Kasumi-1 (cell line): ENCODE measurements around the gene LELP1.
"Not testable (repeated sequence)": the region's sequence is repeated elsewhere in the genome, so short reads cannot be mapped to it uniquely, and the experiment has no call there.

Experiments
- DNase-seq, 2 experiments: peaks; one replicate each; lab custom pipeline; 2025; lab: John Stamatoyannopoulos, UW

Gene LELP1

DNA sequence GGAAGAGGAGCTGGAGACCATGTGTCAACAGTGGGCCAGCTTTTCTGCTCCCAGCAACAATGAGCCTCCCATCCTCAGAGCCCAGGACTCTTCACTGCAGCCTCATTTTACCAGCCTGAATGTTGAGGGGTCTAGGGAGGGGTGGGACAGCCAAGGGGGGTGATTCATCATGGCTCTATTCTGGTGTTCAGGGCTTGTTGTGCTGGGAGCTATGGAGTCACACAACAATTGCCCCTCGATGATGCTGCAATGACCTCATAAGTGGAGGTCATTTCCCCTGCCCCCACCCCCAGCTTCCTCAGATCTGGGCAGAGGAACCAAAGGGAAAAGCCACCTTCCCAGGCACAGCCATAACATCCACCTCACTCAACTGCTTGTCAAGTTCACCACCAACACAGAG, at the start of gene LELP1:
TSS of gene LELP1 (plus strand) at position 301 of the 400 bp plus-strand sequence. CDS start 1,278 bp downstream, outside the sequence.
- no peak for DNase-seq

DNA sequence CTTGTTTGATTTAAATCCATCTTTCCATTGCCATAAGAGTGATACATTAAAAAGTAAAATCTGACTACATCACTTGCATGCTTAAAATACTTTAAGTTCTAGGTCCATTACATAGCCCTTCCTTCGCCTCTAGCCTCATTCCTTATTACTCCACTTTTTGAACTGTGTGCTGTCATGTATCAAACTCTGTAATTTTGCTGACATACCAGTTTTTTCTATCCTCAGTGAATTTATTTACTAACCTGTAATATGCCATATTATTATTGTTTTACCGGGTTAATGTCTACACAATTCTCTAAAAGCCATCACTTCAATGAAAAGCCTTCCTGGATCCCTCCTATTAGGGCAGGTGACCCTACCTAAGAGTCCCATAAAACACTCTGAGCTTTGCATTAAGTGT, 47.7 kb upstream of the LELP1 start:
- DNase-seq: no peak

DNA sequence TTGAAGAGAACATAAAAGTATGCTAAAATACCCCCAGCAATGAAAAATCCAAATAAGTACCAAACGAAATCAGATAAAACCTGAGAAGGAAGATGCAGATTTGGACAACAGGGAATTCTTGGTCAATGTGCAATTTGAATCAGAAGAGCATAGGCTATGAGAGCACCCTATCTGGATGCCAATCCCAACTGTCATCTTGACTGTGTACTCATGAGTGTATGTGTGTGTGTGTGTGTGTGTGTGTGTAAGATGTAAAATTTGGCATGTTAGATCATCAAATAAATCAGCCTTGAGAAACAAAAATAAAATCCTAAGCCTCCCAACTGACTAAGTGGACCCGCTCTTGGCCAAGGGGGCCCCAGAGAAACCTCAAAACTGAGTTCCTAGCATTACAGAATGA, 34.5 kb upstream of the LELP1 start:
- no peak for DNase-seq

DNA sequence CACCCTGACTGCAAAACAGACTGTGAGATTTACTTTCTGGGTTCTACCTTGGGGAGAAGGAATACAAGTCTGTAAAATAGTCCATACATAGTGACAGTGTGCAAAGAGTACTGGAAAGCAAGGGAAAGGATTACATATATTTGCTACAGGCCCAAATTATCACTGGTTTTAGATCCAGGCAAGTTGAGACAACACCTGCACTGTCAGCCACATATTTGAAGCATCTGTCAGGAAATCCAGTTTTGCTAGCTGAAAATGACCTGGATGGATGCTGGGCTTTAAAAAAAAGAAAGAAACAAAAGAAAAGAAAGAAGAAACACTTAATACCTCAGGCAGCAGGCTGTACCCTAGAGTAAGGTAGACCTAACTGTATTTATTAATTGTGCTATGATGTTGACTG, 28.6 kb upstream of the LELP1 start:
- no peak for DNase-seq

DNA sequence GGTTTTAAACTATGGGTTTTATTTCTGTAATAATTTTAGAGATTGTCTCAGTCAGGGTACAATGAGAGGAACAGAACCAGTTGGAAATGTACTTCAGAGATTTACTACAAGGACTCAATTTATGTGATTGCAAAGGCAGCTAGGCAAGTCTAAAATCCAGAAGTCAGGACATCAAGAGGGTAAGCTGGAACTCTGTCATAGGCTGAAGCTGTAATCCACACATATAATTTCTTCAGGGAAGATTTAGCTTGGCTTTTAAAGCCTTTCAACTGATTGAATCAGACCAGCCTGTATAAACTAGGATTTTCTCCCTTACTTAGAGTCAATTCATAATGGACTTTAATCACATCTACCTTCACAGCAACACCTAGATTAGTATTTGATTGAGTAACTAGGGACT, 24.3 kb upstream of the LELP1 start:
- no peak for DNase-seq

DNA sequence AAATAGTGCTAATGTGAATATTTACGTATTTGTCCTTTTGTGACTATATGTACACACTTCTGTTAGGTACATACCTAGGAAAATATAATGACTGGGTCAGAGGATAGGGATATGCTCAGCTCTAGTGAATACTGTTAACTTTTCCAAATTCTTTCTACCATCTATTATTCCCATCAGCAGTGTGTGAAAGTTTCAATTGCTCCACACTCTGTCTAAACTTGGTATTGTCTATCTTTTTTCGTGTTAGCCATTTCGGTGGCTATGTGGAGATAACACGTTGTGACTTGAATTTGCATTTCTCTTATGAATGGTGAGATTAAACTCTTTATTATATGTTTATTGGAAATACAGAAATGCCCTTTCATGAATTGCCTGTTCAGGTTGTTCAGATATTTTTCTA, 22.7 kb upstream of the LELP1 start:
- no peak for DNase-seq

DNA sequence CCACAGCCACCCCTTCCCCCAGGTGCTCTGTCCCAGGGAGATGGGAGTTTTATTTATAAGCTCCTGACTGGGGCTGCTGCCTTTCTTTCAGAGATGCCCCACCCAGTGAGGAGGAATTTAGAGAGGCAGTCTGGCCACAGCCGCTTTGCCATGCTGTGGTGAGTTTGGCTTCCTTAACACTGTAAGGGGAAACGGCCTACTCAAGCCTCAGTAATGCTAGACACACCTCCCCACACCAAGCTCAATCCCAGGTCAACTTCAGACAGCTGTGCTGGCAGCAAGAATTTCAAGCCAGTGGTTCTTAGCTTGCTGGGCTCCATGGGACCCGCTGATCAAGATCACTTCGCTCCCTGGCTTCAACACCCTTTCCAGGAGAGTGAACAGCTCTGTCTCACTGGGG, 14.9 kb upstream of the LELP1 start:
- DNase-seq: not testable (repeated sequence)

DNA sequence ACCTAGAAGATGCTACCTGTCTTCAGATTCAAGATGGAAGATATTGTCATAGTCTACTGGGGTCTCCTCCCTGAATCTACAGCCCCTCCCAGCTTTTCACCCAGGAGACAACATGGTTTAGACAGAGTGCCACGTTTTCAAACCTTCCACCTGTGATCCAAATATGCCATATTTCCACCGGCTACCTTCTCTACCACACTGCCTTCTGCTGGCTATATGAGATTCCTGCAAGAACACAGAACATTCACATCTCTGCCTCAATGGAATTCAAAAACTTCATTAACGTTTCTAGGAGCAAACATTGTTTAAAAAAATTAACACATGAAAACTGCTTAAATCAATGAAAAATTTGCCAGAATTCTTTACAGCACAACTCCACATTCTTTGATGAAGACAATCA, 12.9 kb upstream of the LELP1 start:
- no peak for DNase-seq

DNA sequence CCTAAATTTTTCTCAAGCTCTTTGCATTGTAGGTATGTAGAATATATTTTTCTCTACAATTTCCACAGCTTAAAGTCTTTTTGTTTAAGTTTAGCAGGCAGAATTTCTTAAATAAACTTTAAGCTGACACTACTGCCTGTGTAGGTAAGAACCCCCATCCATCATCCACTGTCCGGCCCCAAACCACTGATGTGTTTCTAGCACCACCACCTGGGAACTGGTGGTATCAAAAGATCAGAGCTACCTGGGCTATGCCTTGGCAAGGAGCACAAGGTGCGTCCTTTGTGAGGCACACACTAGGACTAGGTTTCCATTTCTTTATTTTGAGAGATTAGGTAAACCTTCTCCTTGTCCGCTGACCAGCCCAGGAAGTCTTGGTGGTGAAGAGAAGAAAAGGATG, 10.5 kb upstream of the LELP1 start:
- DNase-seq: no peak

DNA sequence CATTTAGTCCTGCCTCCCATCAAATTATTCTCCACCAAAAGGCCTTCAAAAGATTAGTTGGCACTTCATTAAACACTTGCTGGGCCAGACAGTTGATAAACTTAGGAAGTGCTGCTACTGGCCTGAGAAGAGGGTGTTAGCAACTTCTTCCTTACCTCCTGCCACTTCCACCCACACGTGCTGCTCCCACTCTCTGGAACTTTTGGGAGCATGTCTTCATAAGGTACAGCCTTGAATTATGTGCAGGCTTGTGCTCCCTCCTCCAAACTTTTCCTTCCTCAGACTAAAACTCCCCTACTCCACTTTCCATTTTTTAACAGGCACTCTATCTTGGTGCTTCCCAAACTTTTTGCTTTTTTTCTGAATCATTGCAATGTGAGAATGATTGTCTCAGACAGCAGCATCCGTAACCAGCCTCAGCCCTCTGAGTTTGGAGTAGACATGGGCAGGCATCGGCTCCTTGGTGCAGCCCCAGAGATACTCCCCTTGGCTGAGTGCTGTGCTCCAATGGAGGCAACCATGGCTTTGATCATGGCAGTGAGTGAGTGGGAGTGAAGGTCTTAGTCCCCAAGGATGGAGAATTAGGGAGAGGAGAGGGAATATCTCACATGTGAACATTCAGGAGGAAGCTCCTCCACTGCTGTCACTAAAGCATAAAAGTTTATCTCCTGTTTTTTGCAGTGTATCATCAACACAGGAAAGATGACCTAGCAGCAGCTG, 8.7 kb upstream of the LELP1 start:
- DNase-seq: no peak

DNA sequence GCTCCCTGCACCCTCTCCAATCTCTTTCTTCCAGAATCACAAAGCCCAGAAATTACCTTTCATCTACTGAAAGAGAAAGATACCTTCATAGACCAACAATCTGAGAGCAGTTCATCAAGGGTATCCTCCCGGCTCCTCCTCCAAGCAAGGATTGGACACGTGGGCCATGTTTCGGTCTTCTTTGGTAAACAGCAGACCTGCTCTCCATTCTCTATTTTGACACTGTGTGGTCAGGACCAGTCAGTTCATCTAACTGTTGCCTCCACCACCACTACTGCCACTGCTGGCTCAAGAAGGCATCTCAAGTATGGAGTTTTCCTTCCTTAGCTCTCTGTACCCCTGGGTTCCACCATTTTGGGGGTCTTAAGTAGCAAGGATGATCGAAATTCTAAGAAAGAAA, 8.0 kb upstream of the LELP1 start:
- DNase-seq: no peak

DNA sequence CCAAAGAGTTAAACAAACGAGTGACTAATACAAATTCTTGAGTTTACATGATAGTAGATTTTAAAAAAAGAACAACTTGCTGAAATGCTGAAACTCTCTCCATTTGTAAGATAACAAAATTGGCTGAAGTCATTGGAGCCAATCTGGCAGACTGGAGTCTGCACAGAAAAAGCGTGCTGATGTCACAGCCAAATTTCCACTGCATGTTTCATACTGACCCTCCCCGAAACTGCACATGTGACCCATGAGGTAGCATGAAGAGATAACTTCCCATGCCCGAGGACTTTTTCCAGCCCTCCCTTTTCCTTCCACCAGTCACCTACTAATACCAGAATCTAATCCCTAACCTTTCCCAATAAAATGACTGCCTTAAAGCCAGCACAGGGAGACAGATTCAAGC, 1.2 kb upstream of the LELP1 start:
- no peak for DNase-seq

DNA sequence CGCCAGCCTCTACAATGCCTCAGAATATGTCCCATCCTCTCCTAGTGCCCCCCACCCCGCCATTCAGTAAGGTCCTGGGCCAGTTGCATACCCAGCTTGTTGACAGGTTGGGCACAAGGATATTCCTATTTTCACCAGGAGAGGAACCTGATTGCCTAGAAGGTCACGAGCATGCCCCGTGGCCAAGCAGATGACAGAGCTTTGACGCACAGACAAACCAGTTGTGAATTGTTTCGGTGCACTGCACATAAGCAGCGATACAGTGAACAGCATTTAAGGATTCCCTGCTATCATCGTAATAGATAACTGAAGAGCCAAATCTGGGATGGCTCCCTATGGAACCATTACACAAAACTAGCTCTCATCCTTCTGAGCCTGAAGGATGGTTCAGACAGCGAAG, 3.4 kb downstream of the LELP1 start:
- no peak for DNase-seq

DNA sequence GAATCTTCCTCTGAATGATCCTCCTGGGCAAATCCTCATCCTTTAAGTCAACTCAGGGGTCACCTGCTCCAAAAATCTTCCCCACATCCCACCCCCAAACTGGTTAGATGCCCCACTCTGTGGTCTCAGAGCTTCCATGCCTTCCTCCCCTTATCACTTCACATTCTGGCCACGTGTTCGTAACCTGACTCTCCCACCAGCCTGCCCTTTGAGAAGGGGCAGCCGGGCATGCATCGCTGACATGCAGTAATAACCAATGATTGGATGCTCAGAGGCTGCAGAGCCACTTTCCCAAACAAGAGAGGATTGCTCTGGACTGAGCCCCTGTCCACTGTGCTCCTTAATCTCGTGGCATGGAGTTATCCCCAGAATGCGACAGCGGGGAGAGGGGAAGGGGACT, 7.0 kb downstream of the LELP1 start:
- DNase-seq: no peak

DNA sequence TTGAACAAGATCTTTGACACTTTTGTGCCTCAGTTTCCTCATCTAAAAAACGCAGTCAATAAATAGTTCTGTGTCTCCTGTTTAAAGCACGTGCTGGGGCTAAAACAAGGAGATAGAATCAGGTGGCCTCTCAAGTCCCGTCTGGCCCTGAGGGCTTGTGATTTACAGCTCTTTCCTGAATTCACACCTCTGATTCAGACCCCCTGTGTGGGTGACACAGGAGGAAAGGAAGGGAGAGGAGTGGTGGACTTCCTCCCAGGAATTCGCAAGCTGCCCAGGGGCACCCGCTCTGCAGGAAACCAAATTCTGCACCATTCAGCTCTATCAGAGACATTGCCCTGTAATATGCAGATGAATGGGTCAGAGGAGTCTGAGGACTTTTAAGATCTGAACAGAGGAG, 9.0 kb downstream of the LELP1 start:
- DNase-seq: no peak

DNA sequence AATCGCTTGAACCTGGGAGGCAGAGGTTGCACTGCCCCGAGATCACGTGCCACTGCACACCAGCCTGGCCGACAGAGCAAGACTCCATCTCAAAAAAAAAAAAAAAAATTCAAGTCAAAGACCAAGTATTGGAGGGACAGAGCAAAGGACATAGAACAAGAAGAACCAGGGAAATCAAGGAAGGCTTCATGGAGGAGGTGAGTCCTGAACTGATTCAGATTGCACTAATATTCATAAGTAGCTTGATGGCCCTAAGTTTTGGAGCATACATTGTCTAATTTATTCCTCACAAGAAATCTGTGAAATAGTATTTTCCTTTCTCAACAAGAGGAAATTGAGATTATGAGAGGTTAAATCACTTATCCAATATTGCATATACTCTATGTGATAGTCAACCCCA, 10.3 kb downstream of the LELP1 start:
- no peak for DNase-seq

DNA sequence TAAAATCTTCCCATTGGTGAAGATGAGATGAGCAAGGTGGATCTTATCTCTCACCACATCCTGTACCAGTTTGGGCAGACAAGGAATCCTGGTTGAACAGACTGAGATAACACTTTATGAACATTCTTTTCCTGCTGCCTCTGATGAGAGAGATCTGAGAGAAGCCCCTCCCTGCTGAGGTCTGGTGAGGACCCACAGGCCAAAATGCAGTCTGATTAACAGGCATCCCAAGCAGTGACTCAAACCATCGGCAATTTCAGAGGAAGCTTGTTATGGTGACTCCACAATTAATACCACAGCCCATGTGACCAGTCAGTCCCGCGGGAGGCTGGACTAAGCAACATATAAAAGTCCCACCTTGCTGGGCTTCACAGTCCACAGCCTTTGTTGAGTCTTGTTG, 14.0 kb downstream of the LELP1 start, which contains the start of gene PRR9:
TSS of gene PRR9 (plus strand) at position 373 of the 400 bp plus-strand sequence. CDS start 561 bp downstream, outside the sequence.
- DNase-seq: no peak

DNA sequence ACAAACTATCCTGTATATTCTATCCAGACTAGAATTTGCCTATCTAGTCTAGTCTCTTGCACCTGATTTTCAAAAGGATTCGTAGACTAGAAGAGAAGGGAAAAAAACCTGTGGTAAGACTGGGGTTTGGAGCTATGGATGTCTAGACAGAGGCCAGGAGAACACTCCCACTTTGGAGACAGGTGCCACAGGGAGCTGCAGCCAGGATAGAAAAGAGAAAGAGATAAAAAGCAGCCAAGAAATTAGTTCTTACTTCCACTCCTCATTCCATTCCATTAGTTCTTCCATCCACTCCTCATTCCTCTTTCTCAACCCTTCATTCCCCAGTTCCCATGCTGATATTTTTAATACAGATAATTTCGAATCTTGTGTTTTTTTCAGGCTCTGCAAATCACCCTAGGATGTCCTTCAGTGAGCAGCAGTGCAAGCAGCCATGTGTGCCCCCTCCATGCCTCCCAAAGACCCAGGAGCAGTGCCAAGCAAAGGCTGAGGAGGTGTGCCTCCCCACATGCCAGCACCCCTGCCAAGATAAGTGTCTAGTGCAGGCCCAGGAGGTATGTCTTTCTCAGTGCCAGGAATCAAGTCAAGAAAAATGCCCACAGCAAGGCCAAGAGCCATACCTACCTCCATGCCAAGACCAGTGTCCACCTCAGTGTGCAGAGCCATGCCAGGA, 14.7 kb downstream of the LELP1 start:
- no peak for DNase-seq

DNA sequence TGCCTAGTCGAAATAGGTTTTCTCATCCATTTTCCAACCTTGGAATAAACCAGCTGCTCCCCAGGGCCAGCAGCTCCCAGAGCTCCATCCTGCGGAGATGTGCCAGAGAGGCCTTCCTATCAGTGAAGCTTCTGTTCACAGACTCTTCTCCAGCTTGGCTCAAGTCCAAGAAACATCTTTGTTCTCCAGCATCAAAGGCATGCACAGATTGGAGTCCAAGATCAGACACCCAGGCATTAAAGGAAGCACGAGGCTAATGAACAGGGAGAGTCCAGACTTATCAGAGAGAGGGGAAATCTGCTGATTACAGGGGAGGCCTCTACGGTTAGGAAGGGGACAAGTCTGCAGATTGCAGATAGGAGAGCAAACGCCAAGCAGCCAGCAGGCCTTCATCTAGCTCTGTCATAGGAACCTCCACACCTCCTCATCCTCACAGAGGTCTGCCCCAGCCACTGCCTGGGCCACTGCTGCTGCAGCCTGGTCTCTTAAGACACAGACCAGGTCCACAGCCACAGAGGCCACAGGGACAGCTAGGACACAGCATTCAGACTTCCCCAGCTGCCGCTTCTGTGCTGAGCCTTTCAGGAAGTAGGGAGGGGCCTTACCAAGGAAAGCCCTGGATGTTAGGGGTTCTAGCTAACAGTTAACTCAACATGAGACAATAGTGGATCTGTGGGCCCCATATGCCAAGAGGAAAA, 17.5 kb downstream of the LELP1 start:
- no peak for DNase-seq

DNA sequence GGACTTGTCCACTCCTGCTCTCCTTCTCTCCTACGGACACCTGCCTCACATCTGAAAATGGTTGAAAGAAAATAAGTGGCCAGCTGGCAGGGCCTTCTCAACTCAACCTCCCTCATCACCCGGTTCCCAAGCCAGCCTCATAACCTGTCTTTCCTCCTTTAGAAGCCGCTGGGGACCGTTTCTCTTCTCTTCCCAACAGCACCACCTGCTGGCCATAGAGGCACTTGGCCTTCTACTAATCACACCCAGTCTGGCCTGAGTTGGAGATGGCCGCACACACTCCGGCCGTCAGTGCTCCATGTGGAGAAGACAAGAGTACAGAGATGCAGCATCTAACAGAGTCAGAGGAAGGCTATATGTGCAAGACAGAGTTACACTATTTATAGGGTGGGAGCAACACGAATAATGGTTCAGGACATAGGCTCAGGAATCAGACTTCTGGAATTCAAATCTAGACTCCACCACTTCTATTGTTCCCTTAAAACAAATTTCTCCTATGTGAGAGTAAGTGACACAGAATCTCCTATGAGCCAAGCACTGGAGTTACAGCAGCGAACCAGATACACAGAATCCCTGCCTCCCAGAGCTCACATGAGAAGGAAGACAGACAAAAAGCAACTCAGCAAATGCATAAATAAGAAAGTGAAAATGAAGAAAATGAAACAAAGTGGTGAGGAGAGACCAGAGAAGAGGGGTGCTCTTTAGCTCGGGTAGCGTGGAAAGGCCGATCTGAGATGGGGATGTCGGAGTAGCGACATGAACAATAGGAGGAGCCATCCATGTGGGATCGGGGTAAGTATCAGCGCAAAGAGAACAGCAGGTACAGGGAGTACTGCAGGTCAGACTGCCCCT, 20.0 kb downstream of the LELP1 start:
- peak; percentile 31 to 33 for DNase-seq

DNA sequence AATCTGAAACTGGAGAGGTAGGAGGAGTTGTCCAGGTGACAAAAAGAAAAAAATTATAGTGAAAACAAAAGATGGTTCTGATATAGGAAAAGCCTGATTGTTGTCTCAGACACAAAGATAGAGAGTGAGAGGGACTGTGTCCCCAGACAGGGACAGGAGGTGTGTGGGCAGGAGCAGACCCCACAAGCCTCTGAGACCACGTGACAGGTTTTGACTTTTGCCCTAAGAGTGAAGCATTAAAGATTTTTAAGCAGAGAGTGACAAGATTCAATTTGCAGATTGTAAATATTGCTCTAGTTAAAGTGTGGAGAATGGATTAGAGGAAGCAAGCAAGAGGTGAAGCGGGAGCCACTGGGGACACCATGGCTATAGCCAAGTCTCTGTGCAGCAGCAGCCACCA, 24.6 kb downstream of the LELP1 start:
- no peak for DNase-seq

DNA sequence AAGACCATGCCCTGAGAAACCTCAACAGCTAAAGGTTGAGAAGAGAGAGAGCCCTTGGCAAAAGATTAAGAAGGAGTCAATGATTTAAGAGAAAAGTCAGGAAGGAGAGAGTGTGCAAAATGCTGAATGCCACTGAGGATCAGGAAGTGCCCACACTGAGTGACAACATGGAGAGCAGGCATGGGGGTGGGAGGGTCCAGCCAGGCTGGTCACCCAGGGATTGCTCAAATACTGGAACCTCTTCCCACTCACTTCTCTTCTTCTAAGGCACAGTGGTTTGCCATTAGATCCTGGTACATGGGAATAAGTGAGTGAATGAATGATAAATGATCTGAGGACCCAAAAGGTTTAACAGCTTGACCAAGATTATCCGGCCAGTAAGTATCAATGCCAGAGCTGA, 25.3 kb downstream of the LELP1 start:
- DNase-seq: no peak
